MM.1S (cell line): Measurements from ENCODE around the gene ARL8B.
A peak's percentile ranks its signal among the peaks of the same experiment; 100 is the strongest.

Source experiments
- DNase-seq: peaks from one replicate; pipeline ENCODE4 v3.0.0-alpha.2; 2015
- H2AFZ ChIP-seq: fragments of 300-600 bp; sonication (generic); 2 replicates; pipeline ENCODE4 v1.6.0; 2016; ENCODE audit warnings: antibody characterized with exemption, low read length
- H3F3A ChIP-seq: fragments of 300-600 bp; sonication (generic); 2 replicates; pipeline ENCODE4 v1.6.1; 2016; ENCODE audit warnings: mild to moderate bottlenecking, antibody characterized with exemption, low read length, moderate library complexity, mixed read lengths; ENCODE audit not compliant: insufficient read depth
- H3K27ac ChIP-seq: fragments of 300-600 bp; sonication (generic); 2 replicates; pipeline ENCODE4 v1.5.1; 2016; ENCODE audit warnings: mild to moderate bottlenecking, low read length
- H3K27me3 ChIP-seq: fragments of 300-600 bp; sonication (generic); replicated peaks from 2 replicates; pipeline ENCODE4 v1.6.0; 2016; ENCODE audit warnings: low read length; ENCODE audit not compliant: insufficient read depth
- H3K36me3 ChIP-seq: fragments of 300-600 bp; sonication (generic); replicated peaks from 2 replicates; pipeline ENCODE4 v1.6.1; 2016; ENCODE audit warnings: mild to moderate bottlenecking, low read length, mixed read lengths; ENCODE audit not compliant: insufficient read depth
- H3K4me1 ChIP-seq: fragments of 300-600 bp; sonication (generic); 2 replicates; pipeline ENCODE4 v1.6.1; 2016; ENCODE audit warnings: low read length, mixed read lengths
- H3K4me2 ChIP-seq: fragments of 300-600 bp; sonication (generic); 2 replicates; pipeline ENCODE4 v1.6.0; 2016; ENCODE audit warnings: low read depth, low read length
- H3K4me3 ChIP-seq: fragments of 300-600 bp; sonication (generic); 2 replicates; pipeline ENCODE4 v1.5.1; 2016; ENCODE audit warnings: low read length, mixed read lengths
- H3K79me2 ChIP-seq: fragments of 300-600 bp; sonication (generic); 2 replicates; pipeline ENCODE4 v1.6.1; 2016; ENCODE audit warnings: mixed run types, low read length, mixed read lengths
- H3K9ac ChIP-seq: fragments of 300-600 bp; sonication (generic); 2 replicates; pipeline ENCODE4 v1.6.1; 2016; ENCODE audit warnings: low read length, mixed read lengths
- H3K9me2 ChIP-seq: fragments of 300-600 bp; sonication (generic); replicated peaks from 2 replicates; pipeline ENCODE4 v1.6.1; 2016; ENCODE audit warnings: mild to moderate bottlenecking, low read length, mixed read lengths; ENCODE audit not compliant: insufficient read depth
- H3K9me3 ChIP-seq: fragments of 300-600 bp; sonication (generic); replicated peaks from 2 replicates; pipeline ENCODE4 v1.6.1; 2016; ENCODE audit warnings: mild to moderate bottlenecking, low read length, mixed read lengths; ENCODE audit not compliant: insufficient read depth
- H4K20me1 ChIP-seq: fragments of 300-600 bp; sonication (generic); 2 replicates; pipeline ENCODE4 v1.6.1; 2016; ENCODE audit warnings: mild to moderate bottlenecking, low read length, moderate library complexity, mixed read lengths; ENCODE audit not compliant: insufficient read depth
- EZH2 ChIP-seq: fragments of 300-600 bp; sonication (generic); optimal IDR thresholded peaks from 2 replicates; pipeline ENCODE3; 2017; ENCODE audit warnings: low read depth, mild to moderate bottlenecking, antibody characterized with exemption, low read length, mixed read lengths
- EZH2phosphoT487 ChIP-seq: fragments of 300-600 bp; sonication (generic); IDR thresholded peaks from 2 replicates; pipeline ENCODE4 v1.6.1; 2018; ENCODE audit warnings: antibody characterized with exemption, low read length
- TF ChIP-seq, protein P1 (sequence below): fragments of 300-600 bp; sonication (generic); IDR thresholded peaks from 2 replicates; pipeline ENCODE4 v1.5.1; 2016; ENCODE audit warnings: antibody characterized with exemption, low read length, mixed read lengths

The ARL8B gene

GRCh38 chr3:5214352-5214751 is 92.3 kb downstream of the ARL8B start:
- H2AFZ ChIP-seq = no peak overlapping the region
- peaks cover 39% of the 10 kb centered on the region for H3K36me3 ChIP-seq
- H3K9me2 ChIP-seq = no peaks in the 10 kb centered on the region
- DNase-seq = no peak
- no peaks in the 10 kb centered on the region for H3K9me3 ChIP-seq
- TF ChIP-seq EZH2 (no peak), EZH2phosphoT487 (no peak)
- TF ChIP-seq, protein P1, sequence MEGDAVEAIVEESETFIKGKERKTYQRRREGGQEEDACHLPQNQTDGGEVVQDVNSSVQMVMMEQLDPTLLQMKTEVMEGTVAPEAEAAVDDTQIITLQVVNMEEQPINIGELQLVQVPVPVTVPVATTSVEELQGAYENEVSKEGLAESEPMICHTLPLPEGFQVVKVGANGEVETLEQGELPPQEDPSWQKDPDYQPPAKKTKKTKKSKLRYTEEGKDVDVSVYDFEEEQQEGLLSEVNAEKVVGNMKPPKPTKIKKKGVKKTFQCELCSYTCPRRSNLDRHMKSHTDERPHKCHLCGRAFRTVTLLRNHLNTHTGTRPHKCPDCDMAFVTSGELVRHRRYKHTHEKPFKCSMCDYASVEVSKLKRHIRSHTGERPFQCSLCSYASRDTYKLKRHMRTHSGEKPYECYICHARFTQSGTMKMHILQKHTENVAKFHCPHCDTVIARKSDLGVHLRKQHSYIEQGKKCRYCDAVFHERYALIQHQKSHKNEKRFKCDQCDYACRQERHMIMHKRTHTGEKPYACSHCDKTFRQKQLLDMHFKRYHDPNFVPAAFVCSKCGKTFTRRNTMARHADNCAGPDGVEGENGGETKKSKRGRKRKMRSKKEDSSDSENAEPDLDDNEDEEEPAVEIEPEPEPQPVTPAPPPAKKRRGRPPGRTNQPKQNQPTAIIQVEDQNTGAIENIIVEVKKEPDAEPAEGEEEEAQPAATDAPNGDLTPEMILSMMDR = no peak
- no peak overlapping the region for H3K4me3 ChIP-seq
- H3K9ac ChIP-seq = peak overlapping the region; percentile 57; the same call in 1 of the 2 replicates
- H3K27ac ChIP-seq = peak overlapping the region; percentile 96
- peaks cover 67% of the 10 kb centered on the region for H3K4me1 ChIP-seq
- no peaks in the 10 kb centered on the region for H4K20me1 ChIP-seq
- peaks cover 70% of the 10 kb centered on the region for H3F3A ChIP-seq
- no peaks in the 10 kb centered on the region for H3K27me3 ChIP-seq
- peak overlapping the region; percentile 52; the same call in 1 of the 2 replicates for H3K4me2 ChIP-seq
- peaks cover 63% of the 10 kb centered on the region for H3K79me2 ChIP-seq

DNA sequence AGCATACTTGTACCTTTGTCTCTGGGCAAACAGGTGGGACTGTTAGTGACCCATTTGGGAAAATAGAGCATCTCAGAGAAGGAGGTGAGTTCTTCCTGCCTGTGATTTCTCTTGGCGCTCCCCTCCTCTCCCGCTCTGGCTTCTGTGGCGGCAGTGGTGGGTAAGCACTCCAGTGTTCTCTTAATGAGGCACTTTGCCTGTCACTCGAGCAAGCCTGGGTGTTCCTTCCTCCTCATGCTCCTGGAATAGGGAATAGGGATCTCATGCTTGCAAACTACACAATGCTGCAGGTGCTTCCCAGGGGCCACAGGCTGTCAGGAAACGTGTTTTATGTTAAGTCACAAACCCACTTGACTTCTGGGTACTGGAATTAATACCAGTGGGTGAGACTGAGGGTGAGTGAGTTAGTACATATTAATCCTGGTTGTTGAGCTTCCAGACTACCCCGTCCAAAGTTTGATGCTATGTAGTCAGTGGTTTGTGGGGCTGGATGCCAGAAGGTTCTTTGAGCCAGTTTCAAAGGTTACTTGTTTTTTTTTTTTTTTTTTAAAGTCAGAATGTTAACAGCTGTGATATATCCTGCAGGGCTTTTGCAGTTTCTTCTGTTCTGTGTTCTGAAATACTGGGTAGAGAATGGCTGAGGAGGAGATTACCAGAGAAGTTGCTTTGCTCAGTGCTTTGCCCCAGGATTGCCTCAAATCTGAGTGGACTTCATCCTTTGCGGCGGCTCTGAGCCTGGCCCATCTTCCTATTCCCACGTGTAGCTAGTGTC is 95.9 kb downstream of the ARL8B start:
- H3K4me3 ChIP-seq = no peak overlapping the region
- TF ChIP-seq, protein P1 = no peak
- TF ChIP-seq EZH2 = no peak
- no peak for TF ChIP-seq EZH2phosphoT487
- H3F3A ChIP-seq = peaks cover 54% of the 10 kb centered on the region
- no peak overlapping the region for H3K27ac ChIP-seq
- DNase-seq = no peak
- H4K20me1 ChIP-seq = no peaks in the 10 kb centered on the region
- H3K79me2 ChIP-seq = peaks cover 44% of the 10 kb centered on the region
- H3K9ac ChIP-seq = no peak overlapping the region
- H3K4me1 ChIP-seq = peaks cover 32% of the 10 kb centered on the region
- H3K9me3 ChIP-seq = no peaks in the 10 kb centered on the region
- H3K27me3 ChIP-seq = no peaks in the 10 kb centered on the region
- no peaks in the 10 kb centered on the region for H3K9me2 ChIP-seq
- H2AFZ ChIP-seq = no peak overlapping the region
- no peak overlapping the region for H3K4me2 ChIP-seq
- H3K36me3 ChIP-seq = peaks cover 19% of the 10 kb centered on the region

GRCh38 chr3:5218815-5219214 is 96.7 kb downstream of the ARL8B start:
- peaks cover 19% of the 10 kb centered on the region for H3K36me3 ChIP-seq
- H2AFZ ChIP-seq = no peak overlapping the region
- no peak overlapping the region for H3K4me3 ChIP-seq
- H3K4me2 ChIP-seq = no peak overlapping the region
- peaks cover 27% of the 10 kb centered on the region for H3K4me1 ChIP-seq
- peaks cover 48% of the 10 kb centered on the region for H3F3A ChIP-seq
- no peak for DNase-seq
- no peaks in the 10 kb centered on the region for H3K9me3 ChIP-seq
- TF ChIP-seq, protein P1 = no peak
- TF ChIP-seq EZH2phosphoT487 (no peak), EZH2 (no peak)
- no peak overlapping the region for H3K9ac ChIP-seq
- H4K20me1 ChIP-seq = no peaks in the 10 kb centered on the region
- no peaks in the 10 kb centered on the region for H3K9me2 ChIP-seq
- no peaks in the 10 kb centered on the region for H3K27me3 ChIP-seq
- no peak overlapping the region for H3K27ac ChIP-seq
- H3K79me2 ChIP-seq = peaks cover 43% of the 10 kb centered on the region
